Measurements from ENCODE around the gene CRYBG1.
"Not testable (repeated sequence)": the region's sequence is repeated elsewhere in the genome, so short reads cannot be mapped to it uniquely, and the experiment has no call there.

Gene CRYBG1

DNA sequence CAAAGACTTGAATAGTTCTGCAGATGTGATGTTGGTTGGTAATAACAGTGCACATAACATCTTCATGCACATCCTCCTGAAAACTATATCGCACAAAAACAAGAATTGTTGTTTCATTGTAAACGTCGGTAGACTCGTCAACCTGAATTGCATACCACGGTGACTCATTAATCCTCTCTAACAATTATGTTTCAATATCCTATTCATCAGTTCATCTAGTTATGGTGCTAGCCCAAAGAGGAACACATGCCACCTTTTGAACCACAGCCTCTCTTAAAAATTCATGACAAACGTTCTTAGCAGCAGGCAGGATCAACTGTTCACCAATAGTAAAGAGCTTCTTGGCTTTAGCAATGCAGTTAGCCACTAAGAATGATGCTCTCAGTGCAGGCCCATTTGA lies 25.0 kb downstream of the CRYBG1 start:
- TF ChIP-seq, protein P1, sequence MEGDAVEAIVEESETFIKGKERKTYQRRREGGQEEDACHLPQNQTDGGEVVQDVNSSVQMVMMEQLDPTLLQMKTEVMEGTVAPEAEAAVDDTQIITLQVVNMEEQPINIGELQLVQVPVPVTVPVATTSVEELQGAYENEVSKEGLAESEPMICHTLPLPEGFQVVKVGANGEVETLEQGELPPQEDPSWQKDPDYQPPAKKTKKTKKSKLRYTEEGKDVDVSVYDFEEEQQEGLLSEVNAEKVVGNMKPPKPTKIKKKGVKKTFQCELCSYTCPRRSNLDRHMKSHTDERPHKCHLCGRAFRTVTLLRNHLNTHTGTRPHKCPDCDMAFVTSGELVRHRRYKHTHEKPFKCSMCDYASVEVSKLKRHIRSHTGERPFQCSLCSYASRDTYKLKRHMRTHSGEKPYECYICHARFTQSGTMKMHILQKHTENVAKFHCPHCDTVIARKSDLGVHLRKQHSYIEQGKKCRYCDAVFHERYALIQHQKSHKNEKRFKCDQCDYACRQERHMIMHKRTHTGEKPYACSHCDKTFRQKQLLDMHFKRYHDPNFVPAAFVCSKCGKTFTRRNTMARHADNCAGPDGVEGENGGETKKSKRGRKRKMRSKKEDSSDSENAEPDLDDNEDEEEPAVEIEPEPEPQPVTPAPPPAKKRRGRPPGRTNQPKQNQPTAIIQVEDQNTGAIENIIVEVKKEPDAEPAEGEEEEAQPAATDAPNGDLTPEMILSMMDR (IDR thresholded peaks at IDR 0.05; ENCODE audit: low read depth, low read length): no peak

DNA sequence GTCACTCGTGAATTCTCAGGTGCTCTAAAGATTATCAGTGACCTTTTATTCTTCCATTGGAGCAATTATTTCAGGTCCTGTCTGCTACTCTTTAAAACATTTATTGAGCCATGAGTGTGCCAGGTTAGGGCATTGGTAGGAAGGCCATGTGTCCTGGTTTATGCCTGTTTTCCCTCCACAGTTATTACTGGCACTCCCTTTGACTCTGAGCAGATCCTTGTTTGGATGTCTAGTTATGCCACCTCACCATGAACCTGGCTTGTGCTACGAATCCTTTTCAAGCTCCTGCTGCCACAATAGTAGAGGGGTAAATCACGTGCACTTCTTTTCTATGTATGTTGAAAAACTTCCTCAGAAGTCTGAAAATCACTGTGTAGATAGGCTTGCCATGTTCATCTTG lies 27.4 kb downstream of the CRYBG1 start:
- TF ChIP-seq, protein P1 (IDR thresholded peaks at IDR 0.05; ENCODE audit: low read depth, low read length): no peak
- no peak overlapping the region for H3K4me3 ChIP-seq (ENCODE audit: low read depth, low read length)

More for the DNA sequence above, 25.0 kb downstream of the CRYBG1 start:
- H3K4me3 ChIP-seq (ENCODE audit: low read depth, low read length): no peak overlapping the region

DNA sequence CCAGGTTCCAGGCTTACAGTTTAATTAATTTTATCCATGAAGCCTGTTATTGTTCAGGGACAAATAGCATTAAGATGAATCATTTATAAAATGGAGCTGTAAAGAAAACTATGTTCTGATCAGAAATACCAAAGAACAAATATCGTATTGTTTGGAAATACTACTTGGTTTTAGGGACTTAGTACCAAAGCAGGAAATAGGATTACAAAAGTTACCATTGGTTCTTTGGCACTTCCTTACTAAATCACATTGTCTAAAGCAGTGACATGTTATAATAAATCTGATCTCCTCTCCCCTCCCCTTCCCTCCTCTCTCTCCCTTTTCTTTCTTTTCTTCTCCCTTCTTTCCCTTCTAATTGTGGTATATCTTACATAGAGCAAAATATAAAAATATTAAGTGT lies 29.6 kb downstream of the CRYBG1 start:
- TF ChIP-seq, protein P1 (IDR thresholded peaks at IDR 0.05; ENCODE audit: low read depth, low read length): no peak
- no peak overlapping the region for H3K4me3 ChIP-seq (ENCODE audit: low read depth, low read length)

DNA sequence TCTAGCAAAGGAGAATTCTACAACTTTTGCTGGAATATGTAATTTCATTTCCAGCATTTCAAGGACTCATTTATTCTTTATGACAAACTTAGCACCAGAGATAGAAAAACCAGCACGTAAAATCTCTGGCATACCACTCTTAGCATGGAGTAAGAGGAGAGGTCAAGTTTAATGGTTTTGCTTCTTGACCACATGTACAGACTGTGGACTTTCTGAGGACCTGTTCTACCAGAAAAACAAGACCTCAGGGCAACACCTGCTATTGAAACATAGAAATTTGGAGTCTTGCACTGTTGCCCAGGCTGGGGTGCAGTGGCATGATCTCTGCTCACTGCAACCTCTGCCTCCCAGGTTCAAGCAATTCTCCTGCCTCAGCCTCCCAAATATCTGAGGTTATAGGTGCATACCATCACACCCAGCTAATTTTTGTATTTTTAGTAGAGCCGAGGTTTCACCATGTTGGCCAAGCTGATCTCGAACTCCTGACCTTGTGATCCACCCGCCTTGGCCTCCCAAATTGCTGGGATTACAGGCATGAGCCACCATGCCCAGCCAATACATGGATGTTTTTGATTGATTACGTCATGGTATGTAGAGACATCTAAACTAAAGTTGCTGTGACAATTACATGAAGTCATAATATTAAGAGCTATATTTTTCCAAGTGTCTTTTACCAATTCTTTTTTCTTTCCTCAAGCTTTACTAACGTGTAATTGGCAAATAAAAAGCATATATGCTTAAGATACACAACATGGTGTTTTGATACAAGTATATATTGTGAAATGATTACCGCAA lies 36.1 kb downstream of the CRYBG1 start:
- TF ChIP-seq, protein P1 (IDR thresholded peaks at IDR 0.05; ENCODE audit: low read depth, low read length): no peak
- H3K4me3 ChIP-seq (ENCODE audit: low read depth, low read length): no peak overlapping the region

DNA sequence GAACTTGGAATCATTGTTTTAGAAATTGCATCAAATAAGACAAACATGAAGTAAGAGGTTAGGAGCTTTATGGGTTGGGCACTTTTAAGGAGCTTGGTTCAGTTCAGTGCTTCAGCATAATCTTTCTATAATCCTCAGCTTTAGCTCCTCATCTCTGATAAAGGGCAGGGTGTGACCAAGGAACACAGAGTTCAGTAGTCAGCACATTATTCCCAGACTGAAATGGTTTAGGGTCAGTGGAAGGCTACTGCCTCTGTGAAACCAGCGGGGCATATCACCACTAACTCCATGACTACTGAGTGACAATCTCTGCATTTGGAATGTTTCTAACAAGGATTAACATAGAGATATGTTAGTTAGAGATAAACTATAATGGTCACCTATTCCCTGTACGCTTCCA lies 36.9 kb downstream of the CRYBG1 start:
- TF ChIP-seq, protein P1 (IDR thresholded peaks at IDR 0.05; ENCODE audit: low read depth, low read length): no peak
- H3K4me3 ChIP-seq (ENCODE audit: low read depth, low read length): no peak overlapping the region

DNA sequence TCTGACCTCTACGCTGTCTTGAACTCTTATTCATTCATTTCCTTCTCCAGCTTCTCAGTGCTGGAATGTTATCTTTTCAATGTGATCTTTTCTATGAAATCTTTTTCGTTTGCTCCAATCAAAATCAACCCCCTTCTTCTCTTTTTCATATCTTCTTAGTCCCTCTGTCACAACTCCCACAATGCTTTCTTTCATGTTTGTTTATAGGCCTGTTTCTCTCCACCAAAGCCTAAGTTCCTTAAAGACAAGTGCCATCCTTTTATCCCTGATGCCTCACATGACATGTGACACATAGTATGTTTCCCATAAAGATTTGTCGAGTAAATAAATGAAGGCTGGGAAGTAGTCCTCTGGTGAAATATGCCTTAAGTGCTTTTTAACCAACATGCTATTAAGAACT lies 38.1 kb downstream of the CRYBG1 start:
- H3K4me3 ChIP-seq (ENCODE audit: low read depth, low read length): no peak overlapping the region
- TF ChIP-seq, protein P1 (IDR thresholded peaks at IDR 0.05; ENCODE audit: low read depth, low read length): no peak

DNA sequence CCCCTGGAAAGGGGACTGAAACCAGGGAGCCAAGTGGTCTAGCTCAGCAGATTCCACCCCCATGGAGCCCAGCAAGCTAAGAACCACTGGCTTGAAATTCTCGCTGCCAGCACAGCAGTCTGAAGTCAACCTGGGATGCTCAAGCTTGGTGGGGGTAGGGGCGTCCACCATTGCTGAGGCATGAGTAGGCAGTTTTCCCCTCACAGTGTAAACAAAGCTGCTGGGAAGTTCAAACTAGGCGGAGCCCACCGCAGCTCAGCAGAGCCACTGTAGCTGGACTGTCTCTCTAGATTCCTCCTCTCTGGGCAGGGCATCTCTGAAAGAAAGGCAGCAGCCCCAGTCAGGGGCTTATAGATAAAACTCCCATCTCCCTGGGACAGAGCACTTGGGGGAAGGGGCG lies 44.5 kb downstream of the CRYBG1 start:
- not testable (repeated sequence) for H3K4me3 ChIP-seq (ENCODE audit: low read depth, low read length)

DNA sequence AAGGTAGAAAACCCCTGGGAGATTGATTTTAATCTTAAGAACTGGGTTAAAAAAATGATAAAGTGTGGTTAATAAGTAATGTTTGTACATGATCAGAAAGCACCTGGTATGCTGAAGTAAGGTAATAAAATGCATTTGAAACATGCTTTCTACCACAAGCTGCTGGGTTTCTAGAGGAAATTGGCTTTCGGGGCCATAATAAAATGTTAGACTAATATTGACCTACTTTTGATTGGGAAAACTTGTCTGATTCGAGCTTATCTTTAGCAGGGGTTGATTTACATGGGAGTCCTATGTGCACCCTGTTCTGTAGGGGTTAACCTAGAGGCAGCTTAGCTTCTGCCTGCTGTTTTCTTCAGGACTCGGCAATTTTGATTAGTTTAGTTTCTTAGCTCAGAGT lies 50.5 kb downstream of the CRYBG1 start:
- no peak overlapping the region for H3K4me3 ChIP-seq (ENCODE audit: low read depth, low read length)

More for the DNA sequence above, 50.5 kb downstream of the CRYBG1 start:
- TF ChIP-seq, protein P1 (IDR thresholded peaks at IDR 0.05; ENCODE audit: low read depth, low read length): no peak

All from WI38 (cell line).